HG03565 (cell line): ENCODE data around the gene RAB17.

Source experiments
- ATAC-seq: cut with Tn5 transposase; IDR thresholded peaks from one replicate; pipeline ENCODE4 v1.9.1; 2021; ENCODE audit warnings: mild to moderate bottlenecking, moderate library complexity; ENCODE audit not compliant: unreplicated experiment

Gene RAB17

GRCh38 chr2:237581326-237581725 lies 9.2 kb downstream of the RAB17 start:
- ATAC-seq, result no peak

DNA sequence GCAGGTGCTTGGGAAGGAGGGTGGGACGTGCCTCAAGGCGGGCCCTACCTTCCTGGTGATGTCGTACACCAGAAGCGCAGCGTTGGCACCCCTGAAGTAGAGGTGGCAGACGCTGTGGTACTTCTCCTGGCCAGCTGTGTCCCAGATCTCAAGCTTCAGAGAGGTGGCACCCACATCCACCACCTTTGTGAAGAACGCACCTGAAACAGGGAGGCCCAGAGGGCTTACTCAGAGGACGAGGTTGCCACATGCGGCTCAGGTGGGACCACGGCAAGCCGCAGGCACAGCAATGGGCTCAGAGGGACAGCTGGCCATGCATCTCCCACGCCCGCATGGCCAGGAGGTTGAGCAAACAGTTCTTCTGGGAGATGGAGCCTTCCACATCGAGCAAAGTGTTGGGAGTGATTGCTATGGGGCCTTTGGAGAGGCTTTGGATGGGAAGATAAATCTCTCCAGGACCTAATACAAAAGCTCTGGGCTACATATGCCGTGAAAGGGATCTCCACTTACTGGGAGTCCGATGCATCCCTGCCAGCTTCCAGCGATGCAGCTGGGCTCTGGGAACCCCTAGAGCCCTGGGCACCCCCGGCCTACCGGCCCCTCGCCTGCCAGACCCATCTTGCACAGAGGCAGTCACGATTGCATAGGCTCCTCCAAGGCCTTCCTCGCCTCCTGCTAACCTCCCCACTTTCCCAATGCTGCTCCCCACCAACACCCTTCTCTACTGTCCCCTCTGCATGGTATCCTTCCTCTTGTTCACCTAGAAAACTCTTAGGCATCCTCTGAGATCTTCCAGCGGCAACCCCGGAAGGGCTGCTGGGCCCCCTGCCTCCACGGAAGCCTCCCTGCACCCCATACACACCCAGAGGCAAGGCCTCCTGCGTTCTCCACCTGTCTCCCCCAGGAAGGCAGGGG lies 12.3 kb downstream of the RAB17 start:
- no peak for ATAC-seq

- no peak for ATAC-seq
Observed at GRCh38 chr2:237577458-237577857, 13.1 kb downstream of the RAB17 start.

GRCh38 chr2:237576974-237577373 lies 13.6 kb downstream of the RAB17 start:
- no peak for ATAC-seq

DNA sequence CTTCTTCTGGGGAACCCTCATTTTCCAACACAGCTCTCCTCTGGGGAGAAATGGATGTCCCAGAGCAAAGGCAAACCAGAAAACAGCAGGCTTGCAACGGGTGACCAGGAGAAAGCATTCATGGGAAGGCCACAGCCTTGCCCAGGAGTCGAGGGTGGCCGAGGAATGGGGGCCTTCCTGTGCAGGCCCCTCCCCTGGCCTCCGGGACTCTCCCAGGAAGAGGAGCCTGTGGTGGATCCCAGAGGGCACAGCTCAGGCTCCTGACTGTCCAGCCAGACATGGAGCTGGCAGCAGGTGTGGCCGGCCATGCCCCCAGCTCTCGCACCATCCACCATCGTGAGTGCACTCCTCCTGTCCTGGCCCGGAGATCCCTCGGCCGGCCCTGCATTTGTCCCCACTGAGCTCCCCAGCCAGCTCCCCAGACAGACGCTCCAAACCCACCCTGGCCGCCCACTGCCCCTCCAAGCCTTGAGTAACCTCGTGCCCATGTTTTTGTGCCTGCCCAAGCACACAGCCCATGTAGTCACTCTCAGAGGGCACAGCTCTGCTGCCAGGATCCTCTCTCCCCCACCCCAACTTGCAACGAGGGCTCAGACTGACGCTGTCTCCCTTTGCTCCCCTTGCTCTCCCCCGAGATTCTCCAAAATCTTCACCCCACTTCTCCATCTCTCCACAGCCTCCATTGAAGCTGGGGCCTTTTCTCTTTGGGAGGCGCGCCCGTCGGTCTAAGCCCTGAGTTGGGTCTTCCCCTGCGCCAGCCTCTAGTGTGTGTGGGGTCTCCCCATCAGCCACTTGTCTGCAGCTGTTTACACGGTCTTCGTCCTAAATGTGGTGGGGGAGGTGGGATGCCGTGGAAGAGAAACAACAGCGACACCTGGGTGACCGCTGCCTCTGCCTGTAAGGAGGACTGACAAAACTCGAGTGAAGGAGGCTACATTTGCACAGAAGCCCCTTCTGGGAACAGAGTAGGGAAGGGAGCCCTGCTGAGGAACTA lies 14.4 kb downstream of the RAB17 start:
- no peak for ATAC-seq

DNA sequence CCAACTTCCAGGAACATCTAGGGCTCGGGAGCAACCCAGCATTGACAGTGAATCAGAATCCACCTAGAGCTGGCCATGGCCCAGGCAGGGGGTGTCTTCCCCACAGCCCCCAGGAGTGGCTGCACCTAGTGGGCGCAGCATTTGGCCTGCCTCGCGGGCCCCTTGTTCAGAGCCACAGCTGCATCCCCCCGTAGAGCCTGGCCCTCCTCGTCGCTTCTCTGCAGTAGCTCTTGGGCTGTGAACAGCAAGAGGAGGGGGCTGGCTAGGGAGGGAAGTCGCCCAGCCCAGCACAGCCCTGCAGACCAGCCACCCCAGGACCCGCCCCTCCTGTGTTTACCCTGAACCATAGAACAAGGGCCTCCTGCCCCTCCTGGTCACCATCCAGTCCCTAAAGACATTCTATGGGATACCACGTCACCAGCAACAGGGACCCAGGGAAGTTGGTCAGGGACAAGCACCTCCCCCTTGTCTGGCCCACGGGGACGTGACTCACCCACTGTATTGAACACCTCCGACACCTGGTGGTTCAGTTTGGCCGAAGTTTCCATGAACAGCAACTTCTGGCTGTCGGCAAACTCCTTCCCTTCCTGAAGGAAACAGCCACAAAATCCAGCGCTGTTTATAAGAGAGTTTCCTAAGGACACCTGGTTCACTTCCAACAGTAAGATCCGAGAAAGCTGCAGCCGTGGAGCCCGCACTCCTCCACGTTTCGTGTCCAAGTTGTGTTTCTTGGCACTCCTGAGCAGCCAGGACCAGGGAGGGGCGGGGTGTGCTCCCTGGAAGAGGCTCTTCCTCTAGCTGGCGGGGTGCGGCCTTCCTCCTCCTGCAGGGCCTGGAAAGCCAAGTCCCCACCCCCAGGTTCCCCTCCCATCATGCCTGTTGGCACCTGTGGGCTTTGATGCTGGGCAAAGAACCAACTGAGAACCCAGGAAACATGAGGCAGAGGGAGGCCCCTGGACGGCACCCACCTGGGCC lies 15.4 kb downstream of the RAB17 start:
- no peak for ATAC-seq

GRCh38 chr2:237574467-237574866 lies 16.1 kb downstream of the RAB17 start:
- no peak for ATAC-seq

GRCh38 chr2:237573721-237574415 lies 16.7 kb downstream of the RAB17 start:
- no peak for ATAC-seq

GRCh38 chr2:237572742-237573101 lies 17.8 kb downstream of the RAB17 start:
- ATAC-seq, result no peak

DNA sequence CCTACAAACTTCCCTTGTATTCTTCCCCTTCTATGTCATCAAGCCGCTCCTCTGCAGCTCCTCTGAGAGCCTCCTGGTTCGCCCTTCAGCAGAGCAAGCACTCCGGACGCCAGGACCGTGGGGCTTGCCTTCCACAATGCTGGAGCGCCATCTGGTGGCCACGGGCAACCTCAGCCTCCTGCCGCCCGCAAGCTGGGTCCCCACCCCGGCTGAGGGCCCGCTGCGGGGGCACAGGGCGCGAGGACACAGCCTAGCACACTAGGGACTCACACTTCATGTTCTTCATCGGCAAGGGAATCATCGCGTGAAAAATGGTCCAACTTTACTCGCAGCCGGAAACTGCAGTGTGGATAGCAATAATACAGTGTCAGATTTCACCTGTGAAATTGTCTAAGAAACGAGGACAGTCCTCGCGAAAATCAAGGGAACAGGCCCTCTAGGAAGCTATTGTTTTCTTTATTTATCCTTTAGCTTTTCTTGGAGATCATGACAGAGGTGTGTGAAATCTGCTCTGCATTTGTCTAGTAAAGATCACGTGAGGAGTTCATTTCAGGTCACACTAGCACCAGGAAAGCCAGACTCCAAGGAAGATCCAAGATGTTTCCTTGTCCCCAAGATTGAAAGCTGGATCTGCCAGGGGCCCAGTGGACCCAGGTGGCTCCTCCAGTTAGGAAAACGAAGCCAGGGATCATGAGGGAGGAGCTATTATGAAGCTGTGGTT lies 18.4 kb downstream of the RAB17 start:
- no peak for ATAC-seq

- no peak for ATAC-seq
Observed at GRCh38 chr2:237571551-237571950, 19.0 kb downstream of the RAB17 start.

- ATAC-seq, result no peak
Observed at GRCh38 chr2:237570776-237571335, 19.7 kb downstream of the RAB17 start.

DNA sequence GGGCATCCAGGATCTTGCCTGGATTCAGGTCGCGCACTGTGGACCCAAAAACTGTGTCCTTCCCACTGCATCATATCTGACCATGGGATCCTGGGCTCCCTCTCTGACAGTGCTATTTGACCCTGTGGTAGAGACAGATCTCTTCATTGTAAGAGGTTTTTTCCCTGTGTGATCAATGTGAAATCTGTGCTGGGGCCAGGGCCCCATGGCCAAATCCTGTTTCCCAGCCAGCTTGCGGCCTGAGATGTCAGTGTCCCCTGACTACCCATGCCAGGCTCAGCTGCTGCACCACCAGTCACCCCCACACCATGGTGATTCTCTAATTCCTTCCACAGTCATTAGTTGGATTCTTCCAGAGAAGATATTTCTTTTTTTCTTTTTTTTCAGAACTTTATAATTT lies 20.6 kb downstream of the RAB17 start:
- no peak for ATAC-seq

GRCh38 chr2:237569041-237569440 lies 21.5 kb downstream of the RAB17 start:
- ATAC-seq, result no peak

GRCh38 chr2:237568121-237568660 lies 22.3 kb downstream of the RAB17 start:
- ATAC-seq, result no peak

DNA sequence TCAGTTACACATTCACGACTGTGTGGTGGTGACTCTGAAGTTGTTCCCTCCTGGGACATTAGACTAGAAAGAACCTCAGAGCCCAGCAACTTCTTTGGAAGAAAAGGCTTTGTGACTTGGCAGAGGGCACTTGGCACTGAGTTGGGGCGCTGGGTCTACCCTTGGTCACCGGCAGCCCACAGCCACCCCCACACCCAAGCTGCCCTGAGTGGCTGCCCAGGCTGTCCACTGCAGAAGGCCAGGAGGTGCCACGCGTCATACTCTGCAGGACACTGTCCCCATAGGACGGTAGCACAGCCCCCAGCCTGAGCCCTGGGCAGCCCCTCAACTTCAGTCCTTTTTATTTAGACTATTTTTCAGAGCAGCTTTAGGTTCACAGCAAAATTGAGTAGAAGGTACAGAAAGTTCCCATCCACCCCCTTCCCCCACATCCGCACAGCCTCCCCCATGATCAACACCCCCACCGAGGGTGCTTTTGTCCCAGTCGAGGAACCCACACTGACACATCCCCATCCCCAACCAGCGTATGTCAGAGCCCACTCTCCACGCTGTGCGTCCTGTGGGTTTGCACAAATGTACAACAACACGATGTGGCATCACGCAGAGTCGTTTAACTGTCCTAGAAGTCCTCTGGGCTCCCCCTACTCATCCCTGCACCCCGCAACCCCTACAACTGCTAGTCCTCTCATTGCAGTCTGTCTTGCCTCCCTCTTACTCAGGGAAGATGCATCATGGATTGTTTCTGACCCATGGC lies 23.1 kb downstream of the RAB17 start:
- no peak for ATAC-seq

DNA sequence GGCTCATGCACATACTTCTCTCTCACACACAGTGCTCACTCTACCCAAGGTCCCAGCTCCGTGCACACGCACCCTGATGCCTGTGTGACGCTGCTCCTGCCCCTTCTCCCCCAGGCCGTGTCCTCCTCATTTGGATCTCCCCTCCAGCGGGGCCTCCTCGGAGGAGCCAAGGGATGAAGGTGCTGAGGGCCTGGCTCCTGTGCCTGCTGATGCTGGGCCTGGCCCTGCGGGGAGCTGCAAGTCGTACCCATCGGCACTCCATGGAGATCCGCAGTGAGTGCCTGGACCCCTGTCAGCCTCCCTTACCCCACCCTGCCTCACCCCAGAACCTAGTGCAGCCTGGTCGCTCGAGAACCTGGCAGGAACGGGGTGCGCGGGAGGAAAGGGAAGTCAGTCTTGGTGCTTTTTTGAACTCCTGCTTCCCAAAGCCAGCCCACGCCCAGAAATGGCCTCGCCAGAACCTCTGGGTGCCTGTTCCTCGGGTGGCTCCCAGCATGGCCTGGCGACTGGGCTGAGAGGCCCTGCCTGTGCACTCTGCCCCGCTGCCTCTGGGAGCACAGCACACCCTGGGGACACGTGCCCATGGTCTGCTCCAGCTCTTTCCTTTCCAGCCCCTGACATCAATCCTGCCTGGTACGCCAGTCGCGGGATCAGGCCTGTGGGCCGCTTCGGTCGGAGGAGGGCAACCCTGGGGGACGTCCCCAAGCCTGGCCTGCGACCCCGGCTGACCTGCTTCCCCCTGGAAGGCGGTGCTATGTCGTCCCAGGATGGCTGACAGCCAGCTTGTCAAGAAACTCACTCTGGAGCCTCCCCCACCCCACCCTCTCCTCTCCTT lies 23.9 kb downstream of the RAB17 start, which contains the start of gene PRLH:
TSS of gene PRLH (plus strand) at position 174 of the 835 bp plus-strand sequence. CDS start at position 174, 0 bp downstream.
- ATAC-seq, result no peak
